Sigmoid colon (tissue), 7 donors: ENCODE measurements around the gene PTPRT. TPM values are rescaled to one million over a fixed set of nuclear protein-coding genes. Genes with fewer than 3 reads are reported as not detected.

Experiments used
- DNase-seq: peaks from one replicate; pipeline ENCODE4 v3.0.0-alpha.2; 2019
- H3K27ac ChIP-seq, 4 donors: fragments of 200-600 bp; sonication (generic); one replicate each; pipeline ENCODE4 v1.5.1; 2016 to 2019; ENCODE audit warnings: mild to moderate bottlenecking in 1 of 4
- H3K27me3 ChIP-seq, 3 donors: fragments of 200-600 bp; sonication (generic); one replicate each; pipeline ENCODE4 v1.5.1; 2019; ENCODE audit warnings: mild to moderate bottlenecking in 1 of 3
- H3K36me3 ChIP-seq, 4 donors: fragments of 200-600 bp; sonication (generic); one replicate each; pipeline ENCODE4 v1.5.1; 2016 to 2019
- H3K4me1 ChIP-seq, 4 donors: fragments of 200-600 bp; sonication (generic); one replicate each; pipeline ENCODE4 v1.5.1; 2017 to 2019
- H3K4me3 ChIP-seq, 4 donors: fragments of 200-600 bp; sonication (generic); one replicate each; pipeline ENCODE4 v1.5.1; 2017 to 2019; ENCODE audit warnings: mild to moderate bottlenecking in 2 of 4, moderate library complexity in 1 of 4
- H3K9me3 ChIP-seq, 4 donors: fragments of 200-600 bp in 3 of 4; sonication (generic) in 3 of 4; one replicate each; pipeline versions ENCODE4 v1.5.1 to v1.6.1; 2013 to 2019
- EP300 ChIP-seq, 4 donors: sonication (generic); formaldehyde crosslinking; IDR thresholded peaks; one replicate each; pipeline ENCODE4 v1.6.1; 2017; ENCODE audit warnings: antibody characterized with exemption in 4 of 4
- POLR2A ChIP-seq, 2 donors: fragments of 450-650 bp; IDR thresholded peaks; one replicate each; pipeline ENCODE4 v1.6.1; 2016; ENCODE audit warnings: antibody characterized with exemption in 2 of 2, mild to moderate bottlenecking in 2 of 2, moderate library complexity in 2 of 2
- POLR2AphosphoS5 ChIP-seq, 4 donors: sonication (generic); formaldehyde crosslinking; IDR thresholded peaks; one replicate each; pipeline ENCODE4 v1.6.1; 2017; ENCODE audit warnings: antibody characterized with exemption in 4 of 4
- WGBS, 2 donors: extraction: QIAGEN DNeasy Blood & Tissue Kit; methylation state at CpG; one replicate each; pipeline ENCODE4 v1.1.7; 2013; 5-methylcytosine and 5-hydroxymethylcytosine counted together
- intact Hi-C: fragments of 100-400 bp; cut with DNase I; formaldehyde crosslinking; loops from one replicate; pipeline ENCODE4 v1.15.1; 2023
- polyA plus RNA-seq, 3 donors: library from polyadenylated mRNA; stranded (reverse); fragments of 200-250 nt; gene quantifications; one replicate each; pipeline ENCODE4 v1.2.3, GENCODE V29; 2013
- total RNA-seq, 4 donors: library from RNA; depleted of rRNA; stranded (reverse); fragments of >200 nt; gene quantifications; one replicate each; pipeline ENCODE4 v1.1.0, GENCODE V29; 2016
- TF ChIP-seq, protein P1 (sequence below), 4 experiments: fragments of 450-650 bp in 3 of 4; fragments of 200-600 bp in 1 of 4; IDR thresholded peaks; one replicate each; pipeline ENCODE4 v1.5.1; 2016 to 2019; ENCODE audit warnings: antibody characterized with exemption in 4 of 4, mild to moderate bottlenecking in 3 of 4, moderate library complexity in 2 of 4
- donor health status: healthy with polysubstance abuse.
- donor health status: Bipolar disorder and iron deficiency.
- donor health status: healthy.

PTPRT gene
- total and polyA plus RNA-seq, 7 donors, result under 0.01 to 0.41 (median 0.12) TPM; not detected in 3

DNA sequence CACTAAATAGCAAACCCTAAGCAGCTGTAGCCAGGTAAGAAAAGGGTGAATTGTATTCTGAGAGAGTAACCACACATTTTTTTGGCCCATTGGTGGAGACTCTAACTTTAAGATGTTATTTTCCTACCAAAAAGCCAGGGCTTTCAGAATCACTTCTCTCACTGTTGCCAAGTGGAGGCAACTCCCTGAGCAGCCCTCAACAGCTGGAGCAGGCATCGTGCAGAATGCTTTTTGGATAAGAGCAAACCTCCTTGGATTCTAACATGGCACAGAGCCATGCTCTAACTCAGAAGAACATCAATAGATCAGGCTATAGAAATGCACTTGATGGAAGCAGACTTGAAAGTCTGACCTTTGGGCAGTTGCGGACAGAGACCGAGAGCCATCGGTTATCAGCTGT lies 849.3 kb downstream of the PTPRT start:
- no peaks in the 10 kb centered on the region for H3K27me3 ChIP-seq
- no peaks in the 10 kb centered on the region for H3K9me3 ChIP-seq
- intact Hi-C loops, result no loop called here
- H3K4me3 ChIP-seq, result no peak overlapping the region
- no peak for DNase-seq
- WGBS, 2 donors, result 87 to 88% methylated on average over 4 of the region's 4 CpGs
- no peak overlapping the region for H3K27ac ChIP-seq
- no peaks in the 10 kb centered on the region for H3K36me3 ChIP-seq
- no peaks in the 10 kb centered on the region for H3K4me1 ChIP-seq
- TF ChIP-seq POLR2AphosphoS5 (IDR thresholded peaks at IDR 0.05) (no peak), EP300 (IDR thresholded peaks at IDR 0.05) (no peak), POLR2A (IDR thresholded peaks at IDR 0.05) (no peak)
- TF ChIP-seq, protein P1, sequence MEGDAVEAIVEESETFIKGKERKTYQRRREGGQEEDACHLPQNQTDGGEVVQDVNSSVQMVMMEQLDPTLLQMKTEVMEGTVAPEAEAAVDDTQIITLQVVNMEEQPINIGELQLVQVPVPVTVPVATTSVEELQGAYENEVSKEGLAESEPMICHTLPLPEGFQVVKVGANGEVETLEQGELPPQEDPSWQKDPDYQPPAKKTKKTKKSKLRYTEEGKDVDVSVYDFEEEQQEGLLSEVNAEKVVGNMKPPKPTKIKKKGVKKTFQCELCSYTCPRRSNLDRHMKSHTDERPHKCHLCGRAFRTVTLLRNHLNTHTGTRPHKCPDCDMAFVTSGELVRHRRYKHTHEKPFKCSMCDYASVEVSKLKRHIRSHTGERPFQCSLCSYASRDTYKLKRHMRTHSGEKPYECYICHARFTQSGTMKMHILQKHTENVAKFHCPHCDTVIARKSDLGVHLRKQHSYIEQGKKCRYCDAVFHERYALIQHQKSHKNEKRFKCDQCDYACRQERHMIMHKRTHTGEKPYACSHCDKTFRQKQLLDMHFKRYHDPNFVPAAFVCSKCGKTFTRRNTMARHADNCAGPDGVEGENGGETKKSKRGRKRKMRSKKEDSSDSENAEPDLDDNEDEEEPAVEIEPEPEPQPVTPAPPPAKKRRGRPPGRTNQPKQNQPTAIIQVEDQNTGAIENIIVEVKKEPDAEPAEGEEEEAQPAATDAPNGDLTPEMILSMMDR (IDR thresholded peaks at IDR 0.05), result no peak

DNA sequence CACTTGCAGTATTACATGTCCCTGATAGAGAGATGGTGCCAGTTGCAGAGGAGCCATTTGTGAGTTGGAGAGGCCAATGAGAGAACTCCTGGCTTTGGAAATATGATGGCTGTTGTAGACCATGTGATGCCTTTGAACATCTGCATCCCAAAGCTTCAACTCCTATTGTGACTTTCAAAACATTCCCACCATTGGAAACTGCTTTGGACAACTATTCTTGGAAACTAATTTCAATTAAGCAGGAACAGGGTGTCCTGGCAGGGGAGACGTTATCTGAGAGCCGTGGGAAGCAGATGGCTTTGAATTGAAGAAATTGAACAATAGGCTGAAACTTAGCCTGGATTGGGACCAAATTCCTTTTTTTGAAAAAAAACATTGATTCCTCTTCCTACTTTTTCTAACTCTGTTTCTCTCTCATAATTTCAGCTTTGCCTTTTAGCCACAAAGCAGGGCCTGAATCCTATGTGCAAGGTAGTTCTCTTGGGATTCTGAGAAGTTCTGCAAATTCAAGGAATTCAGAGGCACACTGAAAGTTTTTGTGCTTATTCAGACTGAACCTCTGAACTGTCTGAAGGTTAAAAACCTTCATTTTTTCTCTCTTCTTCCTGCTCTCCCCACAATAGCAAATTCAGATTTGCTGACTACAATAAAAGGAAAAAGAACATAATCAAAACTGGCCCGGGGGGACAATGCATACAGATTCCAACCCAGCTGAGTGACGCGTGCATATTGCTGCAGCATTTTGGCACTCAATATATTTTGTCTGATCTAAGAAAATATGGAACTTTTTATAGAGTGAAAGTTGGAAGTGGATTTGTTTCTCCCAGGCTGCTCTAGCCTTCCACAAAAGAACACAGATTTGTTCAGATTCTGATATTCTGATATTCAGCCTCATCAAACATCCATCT lies 851.2 kb downstream of the PTPRT start:
- no peak for DNase-seq
- WGBS, 2 donors, result 48 to 78% methylated on average over 5 of the region's 5 CpGs
- no peaks in the 10 kb centered on the region for H3K9me3 ChIP-seq
- intact Hi-C loops, result no loop called here
- H3K4me1 ChIP-seq, result no peaks in the 10 kb centered on the region
- H3K27me3 ChIP-seq, result no peaks in the 10 kb centered on the region
- TF ChIP-seq POLR2A (IDR thresholded peaks at IDR 0.05), result no peak
- peak in 1 of 4 donors; percentile 36 for TF ChIP-seq POLR2AphosphoS5 (IDR thresholded peaks at IDR 0.05)
- TF ChIP-seq EP300 (IDR thresholded peaks at IDR 0.05), result no peak
- TF ChIP-seq, protein P1 (IDR thresholded peaks at IDR 0.05), result no peak
- H3K4me3 ChIP-seq, result no peak overlapping the region
- H3K36me3 ChIP-seq, result no peaks in the 10 kb centered on the region
- H3K27ac ChIP-seq, result no peak overlapping the region

- Histone ChIP-seq H3K36me3 (no peaks in the 10 kb centered on the region), H3K27me3 (no peaks in the 10 kb centered on the region), H3K4me3 (no peak overlapping the region), H3K9me3 (no peaks in the 10 kb centered on the region), H3K27ac (no peak overlapping the region), H3K4me1 (no peaks in the 10 kb centered on the region)
- intact Hi-C loops, result no loop called here
- DNase-seq, result no peak
- WGBS, 2 donors, result 74 to 96% methylated on average over 1 of the region's 1 CpG
- no peak for TF ChIP-seq EP300 (IDR thresholded peaks at IDR 0.05)
- no peak for TF ChIP-seq POLR2A (IDR thresholded peaks at IDR 0.05)
- TF ChIP-seq, protein P1 (IDR thresholded peaks at IDR 0.05), result no peak
Observed at GRCh38 chr20:42336576-42336975, 853.1 kb downstream of the PTPRT start.

- no peaks in the 10 kb centered on the region for H3K4me1 ChIP-seq
- H3K4me3 ChIP-seq, result no peak overlapping the region
- H3K9me3 ChIP-seq, result no peaks in the 10 kb centered on the region
- H3K36me3 ChIP-seq, result no peaks in the 10 kb centered on the region
- no peak overlapping the region for H3K27ac ChIP-seq
- 53 to 61% methylated on average over 2 of the region's 2 CpGs for WGBS, 2 donors
- TF ChIP-seq POLR2A (IDR thresholded peaks at IDR 0.05) (no peak), EP300 (IDR thresholded peaks at IDR 0.05) (no peak), POLR2AphosphoS5 (IDR thresholded peaks at IDR 0.05) (no peak)
- TF ChIP-seq, protein P1 (IDR thresholded peaks at IDR 0.05), result no peak
- intact Hi-C loops, result no loop called here
- no peaks in the 10 kb centered on the region for H3K27me3 ChIP-seq
- no peak for DNase-seq
Observed at GRCh38 chr20:42319252-42320013, 870.3 kb downstream of the PTPRT start.
